Gastrocnemius medialis (tissue), 4 donors: ENCODE data around the gene MCF2L. TPM values are rescaled to one million over a fixed set of nuclear protein-coding genes. Genes with fewer than 3 reads are reported as not detected.

Experiments used
- ATAC-seq, 2 donors: fragments of 150-250 bp; one replicate each; pipeline ENCODE4 v1.9.1; 2016
- DNase-seq, 2 donors: peaks; one replicate each; pipeline ENCODE4 v3.0.0-alpha.2; 2019
- H3K27ac ChIP-seq, 4 donors: fragments of 200-600 bp; sonication (generic); 1 replicate in 1 of 4; 2 replicates in 3 of 4; pipeline ENCODE4 v1.5.1; 2016 to 2018; ENCODE audit warnings: mild to moderate bottlenecking in 2 of 4, moderate library complexity in 1 of 4
- H3K27me3 ChIP-seq, 3 donors: fragments of 200-600 bp; sonication (generic) in 2 of 3; 1 replicate in 1 of 3; 2 replicates in 2 of 3; pipeline versions ENCODE4 v1.5.1 to v1.6.0; 2016 to 2019; ENCODE audit warnings: mild to moderate bottlenecking in 1 of 3, moderate library complexity in 1 of 3
- H3K36me3 ChIP-seq, 2 donors: fragments of 200-600 bp; sonication (generic) in 1 of 2; one replicate each; pipeline ENCODE4 v1.5.1; 2017 to 2018
- H3K4me1 ChIP-seq, 2 donors: fragments of 200-600 bp; sonication (generic) in 1 of 2; one replicate each; pipeline ENCODE4 v1.5.1; 2016 to 2017; ENCODE audit warnings: mild to moderate bottlenecking in 2 of 2
- H3K4me3 ChIP-seq, 4 donors: fragments of 200-600 bp; sonication (generic) in 3 of 4; 1 replicate in 1 of 4; 2 replicates in 3 of 4; pipeline ENCODE4 v1.5.1; 2016 to 2019; ENCODE audit warnings: mild to moderate bottlenecking in 2 of 4
- H3K9me3 ChIP-seq, 3 donors: fragments of 200-600 bp; sonication (generic) in 2 of 3; 1 replicate in 1 of 3; 2 replicates in 2 of 3; pipeline ENCODE4 v1.5.1; 2016 to 2019
- CTCF ChIP-seq, 5 experiments: fragments of 450-650 bp in 3 of 5; fragments of 200-600 bp in 2 of 5; sonication (generic) in 2 of 5; IDR thresholded peaks in 4 of 5; conservative IDR thresholded peaks in 1 of 5; 1 replicate in 4 of 5; 2 replicates in 1 of 5; pipeline ENCODE4 v1.5.1; 2016 to 2019; ENCODE audit warnings: antibody characterized with exemption in 5 of 5, mild to moderate bottlenecking in 3 of 5, moderate library complexity in 3 of 5
- POLR2A ChIP-seq, 2 donors: fragments of 450-650 bp; IDR thresholded peaks; one replicate each; pipeline ENCODE4 v1.6.1; 2017; ENCODE audit warnings: antibody characterized with exemption in 2 of 2, mild to moderate bottlenecking in 2 of 2, moderate library complexity in 2 of 2
- in situ Hi-C, 4 donors: fragments of 200-750 bp; cut with MboI; loops; one replicate each; pipeline versions ENCODE4 v1.15.0 to v1.8.0; 2017; ENCODE audit warnings: low sequenced_read_pairs in 4 of 4
- intact Hi-C: fragments of 100-400 bp; cut with DNase I; formaldehyde crosslinking; loops from one replicate; pipeline ENCODE4 v1.15.1; 2023; ENCODE audit warnings: low total_unique reads
- total RNA-seq, 4 donors: library from RNA; depleted of rRNA; stranded (reverse); fragments of >200 nt; gene quantifications; one replicate each; pipeline versions ENCODE4 v1.1.0 to v1.2.3, GENCODE V29; 2016

MCF2L gene
- total RNA-seq, 4 donors from 2014 or later: 16.1 to 21.2 (median 19.4) TPM

- no peak for TF ChIP-seq POLR2A (IDR thresholded peaks at IDR 0.05)
- TF ChIP-seq CTCF (IDR thresholded peaks at IDR 0.05 in 4 of 5, conservative IDR thresholded peaks at IDR 0.05 in 1 of 5): no peak
- H3K27ac ChIP-seq: no peak overlapping the region
- no peak overlapping the region for H3K4me3 ChIP-seq
- intact Hi-C loops: no loop called here
- ATAC-seq: no peak
- H3K9me3 ChIP-seq: no peaks in the 10 kb centered on the region
- H3K36me3 ChIP-seq: no peaks in the 10 kb centered on the region
- in situ Hi-C loops: no loop called here
- H3K4me1 ChIP-seq: peaks cover 9 to 11% of the 10 kb centered on the region in 2 donors
- no peak for DNase-seq
- H3K27me3 ChIP-seq: no peaks in the 10 kb centered on the region
Measured at GRCh38 chr13:113148940-113149503, 180.0 kb downstream of the MCF2L start.

Other genes starting within 250 kb of the MCF2L start
- gene F7, start 136.6 kb downstream of the MCF2L start, total RNA-seq: 1 to 10 TPM in 1 of 4 donors, under 1 TPM in 1, not detected in 2; 0.20 to 1.2 TPM
- 1 to 10 TPM in 3 of 4 donors, under 1 TPM in 1; 1.00 to 4.8 (median 2.4) TPM for gene F10, start 153.6 kb downstream of the MCF2L start, total RNA-seq
- not detected for gene PROZ, start 189.4 kb downstream of the MCF2L start, total RNA-seq
- 10 to 100 TPM; 26.4 to 45.6 (median 28.0) TPM for gene PCID2, start 239.5 kb downstream of the MCF2L start, total RNA-seq
- gene CUL4A, start 240.4 kb downstream of the MCF2L start, total RNA-seq: 100 to 1,000 TPM; 232 to 319 (median 234) TPM